Neural progenitor cell (in vitro differentiated cells): ENCODE measurements around the gene ZDHHC11.

Experiments used
- CTCF ChIP-seq: fragments of 200-600 bp; sonication (generic); IDR thresholded peaks from 2 replicates; pipeline ENCODE4 v1.5.1; 2017; ENCODE audit warnings: antibody characterized with exemption, mild to moderate bottlenecking
- EZH2 ChIP-seq: fragments of 200-600 bp; sonication (generic); IDR thresholded peaks from 2 replicates; pipeline ENCODE4 v1.6.1; 2017; ENCODE audit warnings: antibody characterized with exemption, mild to moderate bottlenecking, moderate library complexity
- EZH2phosphoT487 ChIP-seq: fragments of 200-600 bp; sonication (generic); IDR thresholded peaks from 2 replicates; pipeline ENCODE4 v1.6.1; 2017; ENCODE audit warnings: antibody characterized with exemption

GRCh38 chr5:892394-893136 lies 41.8 kb upstream of the ZDHHC11 start, which contains the start of the genes BRD9 and TRIP13:
- TF ChIP-seq CTCF (no peak), EZH2 (peak; percentile 37), EZH2phosphoT487 (no peak)
